SK-N-SH (cell line): ENCODE data around the gene HLF. TPM values are rescaled to one million over a fixed set of nuclear protein-coding genes. Genes with fewer than 3 reads are reported as not detected.

Experiments used
- CTCF ChIA-PET: fragments of 300-600, 350-600 bp; formaldehyde crosslinking; extraction: SDS; loops from one replicate; lab custom pipeline; 2021; lab: Yijun Ruan, JAX
- POLR2A ChIA-PET: fragments of 350-600 bp; sonication (Branson Sonifier 250); formaldehyde crosslinking; extraction: SDS; loops from one replicate; lab custom pipeline; 2020; ENCODE audit warnings: antibody characterized with exemption, inconsistent platforms; lab: Yijun Ruan, JAX
- DNase-seq: peaks from one replicate; pipeline ENCODE4 v3.0.0; 2012
- H2AFZ ChIP-seq: fragments of 200-600 bp; sonication (generic); 2 replicates; pipeline ENCODE4 v1.8.1; 2016; ENCODE audit warnings: antibody characterized with exemption, mild to moderate bottlenecking, low read depth
- H3F3A ChIP-seq: fragments of 200-600 bp; sonication (generic); replicated peaks from 2 replicates; pipeline ENCODE3; 2016; ENCODE audit warnings: antibody characterized with exemption, mild to moderate bottlenecking; ENCODE audit not compliant: insufficient read depth
- H3K27ac ChIP-seq, 2 experiments: fragments of 200-500 bp in 1 of 2; fragments of 200-600 bp in 1 of 2; sonication (Bioruptor generic) in 1 of 2; sonication (generic), shearing (Covaris generic) in 1 of 2; 2 replicates each; pipeline versions ENCODE4 v1.5.1 to v1.6.1; 2014 to 2016; ENCODE audit warnings: low read depth in 2 of 2, inconsistent platforms in 1 of 2, low read length in 1 of 2, mild to moderate bottlenecking in 1 of 2, mixed read lengths in 1 of 2
- H3K27me3 ChIP-seq: fragments of 200-600 bp; sonication (generic), shearing (Covaris generic); 2 replicates; pipeline ENCODE4 v1.6.1; 2016; ENCODE audit warnings: mixed run types; ENCODE audit not compliant: insufficient read depth
- H3K36me3 ChIP-seq, 2 experiments: fragments of 200-500 bp in 1 of 2; fragments of 200-600 bp in 1 of 2; sonication (Bioruptor generic) in 1 of 2; sonication (generic) in 1 of 2; replicated peaks in 1 of 2; 2 replicates each; pipeline versions ENCODE3 to v1.5.1; 2014 to 2016; ENCODE audit warnings: low read length in 1 of 2, mild to moderate bottlenecking in 1 of 2; ENCODE audit not compliant: insufficient read depth in 2 of 2, control insufficient read depth in 1 of 2
- H3K4me1 ChIP-seq, 2 experiments: fragments of 200-500 bp in 1 of 2; fragments of 200-600 bp in 1 of 2; sonication (Bioruptor generic) in 1 of 2; sonication (generic), shearing (Covaris generic) in 1 of 2; 2 replicates each; pipeline versions ENCODE4 v1.5.1 to v1.6.1; 2014 to 2016; ENCODE audit warnings: low read depth in 1 of 2, low read length in 1 of 2, mixed run types in 1 of 2; ENCODE audit not compliant: insufficient read depth in 2 of 2, control insufficient read depth in 1 of 2
- H3K4me2 ChIP-seq: fragments of 200-600 bp; sonication (generic), shearing (Covaris generic); 2 replicates; pipeline ENCODE4 v1.6.1; 2017; ENCODE audit warnings: mixed run types
- H3K4me3 ChIP-seq, 2 experiments: fragments of 200-500 bp in 1 of 2; fragments of 200-600 bp in 1 of 2; sonication (Bioruptor generic) in 1 of 2; sonication (generic), shearing (Covaris generic) in 1 of 2; 2 replicates each; pipeline versions ENCODE4 v1.5.1 to v1.8.1; 2014 to 2016; ENCODE audit warnings: low read depth in 2 of 2, inconsistent platforms in 1 of 2, low read length in 1 of 2, mild to moderate bottlenecking in 1 of 2, mixed read lengths in 1 of 2, moderate library complexity in 1 of 2
- H3K79me2 ChIP-seq: fragments of 200-600 bp; sonication (generic); 2 replicates; pipeline ENCODE4 v1.8.1; 2017; ENCODE audit warnings: mild to moderate bottlenecking; ENCODE audit not compliant: insufficient read depth
- H3K9ac ChIP-seq: fragments of 200-600 bp; sonication (generic); 2 replicates; pipeline ENCODE4 v1.6.1; 2017; ENCODE audit warnings: mixed run types
- H3K9me2 ChIP-seq: fragments of 200-600 bp; sonication (generic); 2 replicates; pipeline ENCODE4 v1.6.1; 2017; ENCODE audit warnings: mixed run types
- H3K9me3 ChIP-seq: fragments of 200-600 bp; sonication (generic); 2 replicates; pipeline ENCODE4 v1.6.1; 2017; ENCODE audit warnings: mixed run types, mild to moderate bottlenecking, moderate library complexity
- H4K20me1 ChIP-seq: fragments of 200-600 bp; sonication (generic); 2 replicates; pipeline ENCODE4 v1.6.1; 2017; ENCODE audit warnings: mild to moderate bottlenecking, mixed run types; ENCODE audit not compliant: insufficient read depth
- ELF1 ChIP-seq: IDR thresholded peaks from 2 replicates; pipeline ENCODE4 v1.4.0; 2012
- EP300 ChIP-seq, 2 experiments: IDR thresholded peaks; 2 replicates each; pipeline versions ENCODE4 v1.4.0 to v1.6.1; 2012; ENCODE audit warnings: borderline replicate concordance in 1 of 2, low read depth in 1 of 2, low read length in 1 of 2
- FOSL2 ChIP-seq: IDR thresholded peaks from 2 replicates; pipeline ENCODE4 v1.4.0; 2012; ENCODE audit warnings: low read depth, mild to moderate bottlenecking, moderate library complexity, borderline replicate concordance
- FOXJ3 ChIP-seq: sonication (generic); formaldehyde crosslinking; IDR thresholded peaks from 2 replicates; pipeline ENCODE4 v1.5.1; 2020; ENCODE audit warnings: mild to moderate bottlenecking, missing genetic modification reagents
- FOXM1 ChIP-seq: IDR thresholded peaks from 2 replicates; pipeline ENCODE4 v1.4.0; 2012; ENCODE audit warnings: low read depth, mild to moderate bottlenecking
- JUND ChIP-seq: IDR thresholded peaks from 2 replicates; pipeline ENCODE4 v1.4.0; 2012
- MEF2A ChIP-seq: IDR thresholded peaks from 2 replicates; pipeline ENCODE4 v1.4.0; 2012; ENCODE audit warnings: low read depth, borderline replicate concordance
- NRF1 ChIP-seq: IDR thresholded peaks from 2 replicates; pipeline ENCODE4 v1.6.1; 2012; ENCODE audit warnings: low read depth, mild to moderate bottlenecking, low read length
- POLR2AphosphoS5 ChIP-seq: IDR thresholded peaks from 2 replicates; pipeline ENCODE4 v1.6.1; 2012; ENCODE audit warnings: low read depth, low read length
- RAD21 ChIP-seq: IDR thresholded peaks from 2 replicates; pipeline ENCODE4 v1.6.1; 2012; ENCODE audit warnings: mild to moderate bottlenecking, low read length
- SIN3A ChIP-seq: IDR thresholded peaks from 2 replicates; pipeline ENCODE4 v1.6.1; 2012; ENCODE audit warnings: low read depth, mild to moderate bottlenecking, low read length, moderate library complexity, borderline replicate concordance
- SMC3 ChIP-seq: IDR thresholded peaks from 2 replicates; pipeline ENCODE4 v1.6.1; 2012; ENCODE audit warnings: low read depth, low read length, improper control_type of control experiment
- TAF1 ChIP-seq: IDR thresholded peaks from 2 replicates; pipeline ENCODE4 v1.6.1; 2012; ENCODE audit warnings: low read depth, mild to moderate bottlenecking, low read length, moderate library complexity, borderline replicate concordance
- TCF12 ChIP-seq: IDR thresholded peaks from 2 replicates; pipeline ENCODE4 v1.4.0; 2012
- TEAD4 ChIP-seq: IDR thresholded peaks from 2 replicates; pipeline ENCODE4 v1.4.0; 2012; ENCODE audit warnings: mild to moderate bottlenecking, borderline replicate concordance; ENCODE audit not compliant: insufficient read depth
- WGBS: methylation state at CpG from one replicate; pipeline ENCODE4 v1.1.6; 2017; ENCODE audit warnings: low lambda C conversion rate; 5-methylcytosine and 5-hydroxymethylcytosine counted together
- polyA plus RNA-seq, 3 experiments: library from polyadenylated mRNA; depleted of rRNA; stranded (reverse); fragments of >200 nt; gene quantifications; 2 replicates each; pipeline ENCODE4 v1.2.3, GENCODE V29; 2012
- TF ChIP-seq, protein P1 (sequence below): fragments of 150-350 bp; IDR thresholded peaks from 2 replicates; pipeline ENCODE4 v1.6.1; 2017; ENCODE audit warnings: antibody characterized with exemption, low read length, low read depth, borderline replicate concordance
- TF ChIP-seq, protein P2 (sequence below): IDR thresholded peaks from 2 replicates; pipeline ENCODE4 v1.4.0; 2012; ENCODE audit warnings: low read depth, borderline replicate concordance
- TF ChIP-seq, protein P3 (sequence below): IDR thresholded peaks from 2 replicates; pipeline ENCODE4 v1.4.0; 2012; ENCODE audit warnings: low read depth

The HLF gene
- polyA plus RNA-seq, 1 of the 3 experiments (the other 2 are of a cell fraction): 0.03 TPM

DNA sequence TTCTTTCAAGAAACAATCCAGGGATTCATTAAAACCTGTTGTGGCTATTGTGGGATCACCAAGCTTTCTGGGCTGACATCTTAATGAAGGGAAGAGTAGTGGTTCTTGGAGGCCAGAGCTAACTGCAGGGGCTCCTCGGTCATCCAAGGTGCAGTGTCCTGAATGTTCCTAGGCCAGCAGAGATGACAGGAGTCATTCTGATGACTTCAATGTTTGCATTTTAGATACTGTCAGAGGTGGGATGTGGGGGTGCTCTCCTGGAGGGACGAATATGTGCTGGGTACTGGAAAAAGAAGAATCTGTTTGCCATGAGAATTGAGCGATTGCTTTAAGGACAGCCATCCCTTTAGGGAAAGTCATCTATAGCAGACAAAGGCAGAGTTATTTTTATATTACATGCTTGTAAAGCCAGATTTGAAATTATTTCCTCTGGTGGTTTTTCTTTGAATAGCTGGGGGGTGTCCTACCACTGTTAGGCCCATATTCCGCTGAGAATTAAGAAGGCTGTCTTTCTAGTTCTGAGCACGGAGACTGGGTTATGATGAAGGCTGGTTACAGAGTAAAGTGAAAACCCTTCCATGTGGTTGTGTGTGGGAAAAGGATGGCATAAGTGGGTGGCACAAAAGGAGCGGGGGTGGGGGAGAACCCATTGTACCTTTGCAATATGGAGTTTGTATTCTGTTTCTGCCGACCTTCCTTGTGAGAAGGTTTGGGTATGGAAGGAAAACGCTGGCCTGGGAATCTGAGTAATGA lies 7.4 kb downstream of the HLF start:
- no peak overlapping the region for H3K9ac ChIP-seq
- TF ChIP-seq SMC3 (no peak), SIN3A (no peak), TAF1 (no peak), TCF12 (no peak), FOSL2 (no peak), TEAD4 (no peak), NRF1 (no peak), JUND (no peak), POLR2AphosphoS5 (no peak), EP300 (IDR thresholded peaks at IDR 0.05; ENCODE audit: borderline replicate concordance in 1 of 2, low read depth in 1 of 2, low read length in 1 of 2) (no peak), RAD21 (no peak), MEF2A (no peak), ELF1 (no peak), FOXM1 (no peak), FOXJ3 (CRISPR knock-in tag) (no peak)
- TF ChIP-seq, protein P1, sequence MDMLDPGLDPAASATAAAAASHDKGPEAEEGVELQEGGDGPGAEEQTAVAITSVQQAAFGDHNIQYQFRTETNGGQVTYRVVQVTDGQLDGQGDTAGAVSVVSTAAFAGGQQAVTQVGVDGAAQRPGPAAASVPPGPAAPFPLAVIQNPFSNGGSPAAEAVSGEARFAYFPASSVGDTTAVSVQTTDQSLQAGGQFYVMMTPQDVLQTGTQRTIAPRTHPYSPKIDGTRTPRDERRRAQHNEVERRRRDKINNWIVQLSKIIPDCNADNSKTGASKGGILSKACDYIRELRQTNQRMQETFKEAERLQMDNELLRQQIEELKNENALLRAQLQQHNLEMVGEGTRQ: no peak
- TF ChIP-seq, protein P2, sequence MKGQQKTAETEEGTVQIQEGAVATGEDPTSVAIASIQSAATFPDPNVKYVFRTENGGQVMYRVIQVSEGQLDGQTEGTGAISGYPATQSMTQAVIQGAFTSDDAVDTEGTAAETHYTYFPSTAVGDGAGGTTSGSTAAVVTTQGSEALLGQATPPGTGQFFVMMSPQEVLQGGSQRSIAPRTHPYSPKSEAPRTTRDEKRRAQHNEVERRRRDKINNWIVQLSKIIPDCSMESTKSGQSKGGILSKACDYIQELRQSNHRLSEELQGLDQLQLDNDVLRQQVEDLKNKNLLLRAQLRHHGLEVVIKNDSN: no peak
- TF ChIP-seq, protein P3, sequence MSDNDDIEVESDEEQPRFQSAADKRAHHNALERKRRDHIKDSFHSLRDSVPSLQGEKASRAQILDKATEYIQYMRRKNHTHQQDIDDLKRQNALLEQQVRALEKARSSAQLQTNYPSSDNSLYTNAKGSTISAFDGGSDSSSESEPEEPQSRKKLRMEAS: no peak
- peaks cover 7 to 24% of the 10 kb centered on the region in 2 experiments; a peak in 3 of 4 replicates for H3K4me1 ChIP-seq
- no peaks in the 10 kb centered on the region for H3K9me3 ChIP-seq
- no peak overlapping the region for H2AFZ ChIP-seq
- H3K4me3 ChIP-seq: no peak overlapping the region
- ChIA-PET POLR2A (no interaction called here), CTCF (interaction anchor here (1.0 to 2.6 kb wide), 4 partner anchors 10 to 242 kb away, joined by 4 to 9 read pairs (median 4); no protein-coding TSS in a partner anchor)
- H3K27me3 ChIP-seq: no peaks in the 10 kb centered on the region
- no peaks in the 10 kb centered on the region for H4K20me1 ChIP-seq
- DNase-seq: no peak
- 76% methylated on average over 8 of the region's 8 CpGs for WGBS
- H3K9me2 ChIP-seq: no peaks in the 10 kb centered on the region
- H3K79me2 ChIP-seq: no peaks in the 10 kb centered on the region
- no peak overlapping the region for H3K27ac ChIP-seq
- H3F3A ChIP-seq: peaks cover under 1% of the 10 kb centered on the region
- H3K4me2 ChIP-seq: no peak overlapping the region
- no peaks in the 10 kb centered on the region for H3K36me3 ChIP-seq
